A549 (cell line): ENCODE measurements around the gene ENTPD2. TPM values are rescaled to one million over a fixed set of nuclear protein-coding genes. Genes with fewer than 3 reads are reported as not detected.

Source experiments
- polyA plus RNA-seq, 4 experiments: library from polyadenylated mRNA; depleted of rRNA in 3 of 4; stranded (reverse); fragments of >200 nt; fragmentation: RNase III in 1 of 4; extraction: RNeasy Plus Mini Kit Qiagen cat#74134 plus additional on column Dnase treatment in 1 of 4; gene quantifications; 2 replicates in 3 of 4; 3 replicates in 1 of 4; pipeline ENCODE4 v1.2.3, GENCODE V29; 2011 to 2017
- small RNA-seq, 6 experiments: library from RNA; depleted of rRNA; stranded (forward); fragments of <200 nt; gene quantifications; one replicate each; pipeline ENCODE3, GENCODE V24; 2012

ENTPD2 gene
- polyA plus RNA-seq, 2 of the 4 experiments (the other 2 are of a cell fraction), result 0.75 to 1.2 TPM

Small RNAs within 50 kb of the gene (small RNA-seq; reads per million reads assigned to genes)
- 0 reads per million in 6 experiments for gene RF00153

Other genes with a start within 250 kb of the ENTPD2 start
Only the 30 nearest of the 37 such genes appear.
- gene EDF1, start 187.8 kb downstream of the ENTPD2 start, polyA plus RNA-seq (2011; rRNA removed), result 284 and 464 TPM in 2 replicates
- 472 to 560 TPM (median 477 TPM) in 3 replicates for gene EDF1, start 187.8 kb downstream of the ENTPD2 start, polyA plus RNA-seq (2017; fragmentation: RNase III; extraction: RNeasy Plus Mini Kit Qiagen cat#74134 plus additional on column Dnase treatment)
- 23.8 and 24.5 TPM in 2 replicates for gene TRAF2, start 167.5 kb downstream of the ENTPD2 start, polyA plus RNA-seq (2011; rRNA removed)
- 36.4 to 49.4 TPM (median 39.5 TPM) in 3 replicates for gene TRAF2, start 167.5 kb downstream of the ENTPD2 start, polyA plus RNA-seq (2017; fragmentation: RNase III; extraction: RNeasy Plus Mini Kit Qiagen cat#74134 plus additional on column Dnase treatment)
- 37.3 and 37.5 TPM in 2 replicates for gene FBXW5, start 109.3 kb downstream of the ENTPD2 start, polyA plus RNA-seq (2011; rRNA removed)
- gene FBXW5, start 109.3 kb downstream of the ENTPD2 start, polyA plus RNA-seq (2017; fragmentation: RNase III; extraction: RNeasy Plus Mini Kit Qiagen cat#74134 plus additional on column Dnase treatment), result 59.3 to 61.4 TPM (median 59.5 TPM) in 3 replicates
- gene C8G, start 108.8 kb downstream of the ENTPD2 start, polyA plus RNA-seq (2011; rRNA removed), result 0.41 and 0.45 TPM in 2 replicates
- 1.1 to 1.3 TPM (median 1.1 TPM) in 3 replicates for gene C8G, start 108.8 kb downstream of the ENTPD2 start, polyA plus RNA-seq (2017; fragmentation: RNase III; extraction: RNeasy Plus Mini Kit Qiagen cat#74134 plus additional on column Dnase treatment)
- 0.74 and 1.8 TPM in 2 replicates for gene LCN12, start 101.8 kb downstream of the ENTPD2 start, polyA plus RNA-seq (2011; rRNA removed)
- gene LCN12, start 101.8 kb downstream of the ENTPD2 start, polyA plus RNA-seq (2017; fragmentation: RNase III; extraction: RNeasy Plus Mini Kit Qiagen cat#74134 plus additional on column Dnase treatment), result 2.8 to 3.6 TPM (median 3.0 TPM) in 3 replicates
- gene PTGDS, start 76.6 kb downstream of the ENTPD2 start, polyA plus RNA-seq (2011; rRNA removed), result 0.31 and 0.33 TPM in 2 replicates
- 0.18 to 0.34 TPM (median 0.26 TPM) in 3 replicates for gene PTGDS, start 76.6 kb downstream of the ENTPD2 start, polyA plus RNA-seq (2017; fragmentation: RNase III; extraction: RNeasy Plus Mini Kit Qiagen cat#74134 plus additional on column Dnase treatment)
- gene LCNL1, start 71.1 kb downstream of the ENTPD2 start, polyA plus RNA-seq (2011; rRNA removed), result 0.04 and 0.19 TPM in 2 replicates
- gene LCNL1, start 71.1 kb downstream of the ENTPD2 start, polyA plus RNA-seq (2017; fragmentation: RNase III; extraction: RNeasy Plus Mini Kit Qiagen cat#74134 plus additional on column Dnase treatment), result 0.05 to 0.08 TPM (median 0.08 TPM) in 3 replicates
- gene PAXX, start 61.6 kb downstream of the ENTPD2 start, polyA plus RNA-seq (2011; rRNA removed), result 12.6 and 15.6 TPM in 2 replicates
- gene PAXX, start 61.6 kb downstream of the ENTPD2 start, polyA plus RNA-seq (2017; fragmentation: RNase III; extraction: RNeasy Plus Mini Kit Qiagen cat#74134 plus additional on column Dnase treatment), result 50.7 to 57.0 TPM (median 53.2 TPM) in 3 replicates
- 0.33 and 0.61 TPM in 2 replicates for gene CLIC3, start 57.5 kb downstream of the ENTPD2 start, polyA plus RNA-seq (2011; rRNA removed)
- gene CLIC3, start 57.5 kb downstream of the ENTPD2 start, polyA plus RNA-seq (2017; fragmentation: RNase III; extraction: RNeasy Plus Mini Kit Qiagen cat#74134 plus additional on column Dnase treatment), result 5.1 to 6.6 TPM (median 6.4 TPM) in 3 replicates
- gene ABCA2, start 25.8 kb downstream of the ENTPD2 start, polyA plus RNA-seq (2011; rRNA removed), result 8.3 and 10.1 TPM in 2 replicates
- 23.0 to 25.6 TPM (median 24.7 TPM) in 3 replicates for gene ABCA2, start 25.8 kb downstream of the ENTPD2 start, polyA plus RNA-seq (2017; fragmentation: RNase III; extraction: RNeasy Plus Mini Kit Qiagen cat#74134 plus additional on column Dnase treatment)
- not detected in 2 replicates for gene FUT7, start 22.0 kb downstream of the ENTPD2 start, polyA plus RNA-seq (2011; rRNA removed)
- gene FUT7, start 22.0 kb downstream of the ENTPD2 start, polyA plus RNA-seq (2017; fragmentation: RNase III; extraction: RNeasy Plus Mini Kit Qiagen cat#74134 plus additional on column Dnase treatment), result 0.07 TPM in 1 of 3 replicates, not detected in the others
- 12.7 and 13.0 TPM in 2 replicates for gene NPDC1, start 7.9 kb downstream of the ENTPD2 start, polyA plus RNA-seq (2011; rRNA removed)
- gene NPDC1, start 7.9 kb downstream of the ENTPD2 start, polyA plus RNA-seq (2017; fragmentation: RNase III; extraction: RNeasy Plus Mini Kit Qiagen cat#74134 plus additional on column Dnase treatment), result 33.2 to 40.6 TPM (median 40.2 TPM) in 3 replicates
- 6.5 and 6.9 TPM in 2 replicates for gene SAPCD2, start 16.5 kb upstream of the ENTPD2 start, polyA plus RNA-seq (2011; rRNA removed)
- 13.1 to 16.4 TPM (median 14.6 TPM) in 3 replicates for gene SAPCD2, start 16.5 kb upstream of the ENTPD2 start, polyA plus RNA-seq (2017; fragmentation: RNase III; extraction: RNeasy Plus Mini Kit Qiagen cat#74134 plus additional on column Dnase treatment)
- 1.2 and 1.9 TPM in 2 replicates for gene UAP1L1, start 23.5 kb upstream of the ENTPD2 start, polyA plus RNA-seq (2011; rRNA removed)
- gene UAP1L1, start 23.5 kb upstream of the ENTPD2 start, polyA plus RNA-seq (2017; fragmentation: RNase III; extraction: RNeasy Plus Mini Kit Qiagen cat#74134 plus additional on column Dnase treatment), result 4.8 to 7.8 TPM (median 6.0 TPM) in 3 replicates
- 31.7 and 47.8 TPM in 2 replicates for gene MAN1B1, start 32.9 kb upstream of the ENTPD2 start, polyA plus RNA-seq (2011; rRNA removed)
- 45.1 to 48.6 TPM (median 47.0 TPM) in 3 replicates for gene MAN1B1, start 32.9 kb upstream of the ENTPD2 start, polyA plus RNA-seq (2017; fragmentation: RNase III; extraction: RNeasy Plus Mini Kit Qiagen cat#74134 plus additional on column Dnase treatment)
- 27.6 and 36.0 TPM in 2 replicates for gene DPP7, start 60.7 kb upstream of the ENTPD2 start, polyA plus RNA-seq (2011; rRNA removed)
- gene DPP7, start 60.7 kb upstream of the ENTPD2 start, polyA plus RNA-seq (2017; fragmentation: RNase III; extraction: RNeasy Plus Mini Kit Qiagen cat#74134 plus additional on column Dnase treatment), result 61.3 to 71.8 TPM (median 68.5 TPM) in 3 replicates
- gene GRIN1, start 85.1 kb upstream of the ENTPD2 start, polyA plus RNA-seq (2011; rRNA removed), result 0.11 and 0.13 TPM in 2 replicates
- 0.30 to 0.51 TPM (median 0.45 TPM) in 3 replicates for gene GRIN1, start 85.1 kb upstream of the ENTPD2 start, polyA plus RNA-seq (2017; fragmentation: RNase III; extraction: RNeasy Plus Mini Kit Qiagen cat#74134 plus additional on column Dnase treatment)
- gene LRRC26, start 116.0 kb upstream of the ENTPD2 start, polyA plus RNA-seq (2011; rRNA removed), result 0.08 and 0.09 TPM in 2 replicates
- gene LRRC26, start 116.0 kb upstream of the ENTPD2 start, polyA plus RNA-seq (2017; fragmentation: RNase III; extraction: RNeasy Plus Mini Kit Qiagen cat#74134 plus additional on column Dnase treatment), result 0.80 to 1.2 TPM (median 1.0 TPM) in 3 replicates
- gene TMEM210, start 118.0 kb upstream of the ENTPD2 start, polyA plus RNA-seq (2011; rRNA removed), result not detected in 2 replicates
- not detected in 3 replicates for gene TMEM210, start 118.0 kb upstream of the ENTPD2 start, polyA plus RNA-seq (2017; fragmentation: RNase III; extraction: RNeasy Plus Mini Kit Qiagen cat#74134 plus additional on column Dnase treatment)
- gene ANAPC2, start 134.5 kb upstream of the ENTPD2 start, polyA plus RNA-seq (2011; rRNA removed), result 17.5 and 22.3 TPM in 2 replicates
- gene ANAPC2, start 134.5 kb upstream of the ENTPD2 start, polyA plus RNA-seq (2017; fragmentation: RNase III; extraction: RNeasy Plus Mini Kit Qiagen cat#74134 plus additional on column Dnase treatment), result 35.4 to 40.7 TPM (median 39.9 TPM) in 3 replicates
- 52.6 and 54.1 TPM in 2 replicates for gene SSNA1, start 134.6 kb upstream of the ENTPD2 start, polyA plus RNA-seq (2011; rRNA removed)
- gene SSNA1, start 134.6 kb upstream of the ENTPD2 start, polyA plus RNA-seq (2017; fragmentation: RNase III; extraction: RNeasy Plus Mini Kit Qiagen cat#74134 plus additional on column Dnase treatment), result 89.2 to 102 TPM (median 102 TPM) in 3 replicates
- gene TPRN, start 146.7 kb upstream of the ENTPD2 start, polyA plus RNA-seq (2011; rRNA removed), result 2.1 and 2.4 TPM in 2 replicates
- gene TPRN, start 146.7 kb upstream of the ENTPD2 start, polyA plus RNA-seq (2017; fragmentation: RNase III; extraction: RNeasy Plus Mini Kit Qiagen cat#74134 plus additional on column Dnase treatment), result 5.3 to 6.5 TPM (median 6.3 TPM) in 3 replicates
- 47.3 and 51.8 TPM in 2 replicates for gene TMEM203, start 151.6 kb upstream of the ENTPD2 start, polyA plus RNA-seq (2011; rRNA removed)
- gene TMEM203, start 151.6 kb upstream of the ENTPD2 start, polyA plus RNA-seq (2017; fragmentation: RNase III; extraction: RNeasy Plus Mini Kit Qiagen cat#74134 plus additional on column Dnase treatment), result 29.2 to 31.0 TPM (median 31.0 TPM) in 3 replicates
- gene NDOR1, start 151.6 kb upstream of the ENTPD2 start, polyA plus RNA-seq (2011; rRNA removed), result 5.6 and 6.4 TPM in 2 replicates
- 17.9 to 19.5 TPM (median 17.9 TPM) in 3 replicates for gene NDOR1, start 151.6 kb upstream of the ENTPD2 start, polyA plus RNA-seq (2017; fragmentation: RNase III; extraction: RNeasy Plus Mini Kit Qiagen cat#74134 plus additional on column Dnase treatment)
- 0.06 and 0.29 TPM in 2 replicates for gene RNF208, start 168.2 kb upstream of the ENTPD2 start, polyA plus RNA-seq (2011; rRNA removed)
- gene RNF208, start 168.2 kb upstream of the ENTPD2 start, polyA plus RNA-seq (2017; fragmentation: RNase III; extraction: RNeasy Plus Mini Kit Qiagen cat#74134 plus additional on column Dnase treatment), result 1.0 to 1.7 TPM (median 1.7 TPM) in 3 replicates
- gene CYSRT1, start 171.1 kb upstream of the ENTPD2 start, polyA plus RNA-seq (2011; rRNA removed), result 0.30 and 0.32 TPM in 2 replicates
- gene CYSRT1, start 171.1 kb upstream of the ENTPD2 start, polyA plus RNA-seq (2017; fragmentation: RNase III; extraction: RNeasy Plus Mini Kit Qiagen cat#74134 plus additional on column Dnase treatment), result 0.81 to 1.0 TPM (median 0.87 TPM) in 3 replicates
- not detected in 2 replicates for gene RNF224, start 173.4 kb upstream of the ENTPD2 start, polyA plus RNA-seq (2011; rRNA removed)
- gene RNF224, start 173.4 kb upstream of the ENTPD2 start, polyA plus RNA-seq (2017; fragmentation: RNase III; extraction: RNeasy Plus Mini Kit Qiagen cat#74134 plus additional on column Dnase treatment), result 0.04 to 0.07 TPM (median 0.07 TPM) in 3 replicates
- not detected in 2 replicates for gene SLC34A3, start 176.8 kb upstream of the ENTPD2 start, polyA plus RNA-seq (2011; rRNA removed)
- gene SLC34A3, start 176.8 kb upstream of the ENTPD2 start, polyA plus RNA-seq (2017; fragmentation: RNase III; extraction: RNeasy Plus Mini Kit Qiagen cat#74134 plus additional on column Dnase treatment), result 0.04 to 0.05 TPM (median 0.05 TPM) in 3 replicates
- 256 and 268 TPM in 2 replicates for gene TUBB4B, start 187.2 kb upstream of the ENTPD2 start, polyA plus RNA-seq (2011; rRNA removed)
- 646 to 795 TPM (median 671 TPM) in 3 replicates for gene TUBB4B, start 187.2 kb upstream of the ENTPD2 start, polyA plus RNA-seq (2017; fragmentation: RNase III; extraction: RNeasy Plus Mini Kit Qiagen cat#74134 plus additional on column Dnase treatment)
- not detected in 2 replicates for gene STPG3, start 197.2 kb upstream of the ENTPD2 start, polyA plus RNA-seq (2011; rRNA removed)
- not detected in 3 replicates for gene STPG3, start 197.2 kb upstream of the ENTPD2 start, polyA plus RNA-seq (2017; fragmentation: RNase III; extraction: RNeasy Plus Mini Kit Qiagen cat#74134 plus additional on column Dnase treatment)